Epithelial cell of esophagus (primary cell): Measurements from ENCODE around the gene PTBP2.

Source experiments
- DNase-seq: peaks from one replicate; pipeline ENCODE4 v3.0.0; 2010; ENCODE audit warnings: low read depth
- H3K4me3 ChIP-seq: 2 replicates; pipeline ENCODE4 v1.5.1; 2011; ENCODE audit warnings: mild to moderate bottlenecking, low read length, control low read depth
- CTCF ChIP-seq: IDR thresholded peaks from 2 replicates; pipeline ENCODE4 v1.5.1; 2011; ENCODE audit warnings: low read depth, mild to moderate bottlenecking, low read length, control low read depth, inconsistent platforms; ENCODE audit not compliant: insufficient read depth; ENCODE audit errors: missing control alignments

PTBP2 gene

GRCh38 chr1:96698342-96698983, 23.1 kb upstream of the PTBP2 start:
- no peak for TF ChIP-seq CTCF
- DNase-seq = no peak

GRCh38 chr1:96703186-96703585, 18.4 kb upstream of the PTBP2 start:
- H3K4me3 ChIP-seq = no peak overlapping the region
- TF ChIP-seq CTCF = no peak
- peak; percentile 49 for DNase-seq

More at GRCh38 chr1:96698342-96698983, 23.1 kb upstream of the PTBP2 start:
- no peak overlapping the region for H3K4me3 ChIP-seq

GRCh38 chr1:96707023-96707422, 14.6 kb upstream of the PTBP2 start:
- DNase-seq = no peak
- no peak for TF ChIP-seq CTCF
- H3K4me3 ChIP-seq = no peak overlapping the region

GRCh38 chr1:96708482-96708881, 13.1 kb upstream of the PTBP2 start:
- no peak overlapping the region for H3K4me3 ChIP-seq
- TF ChIP-seq CTCF = no peak
- no peak for DNase-seq

GRCh38 chr1:96710708-96711477, 10.7 kb upstream of the PTBP2 start:
- peak; percentile 82 for DNase-seq
- H3K4me3 ChIP-seq = no peak overlapping the region
- no peak for TF ChIP-seq CTCF

- no peak overlapping the region for H3K4me3 ChIP-seq
- no peak for TF ChIP-seq CTCF
- DNase-seq = no peak
These were observed 7.9 kb upstream of the PTBP2 start for GRCh38 chr1:96713649-96714048.

GRCh38 chr1:96714881-96715280, 6.7 kb upstream of the PTBP2 start:
- DNase-seq = no peak
- no peak overlapping the region for H3K4me3 ChIP-seq
- no peak for TF ChIP-seq CTCF
